ENCODE data around the gene MPPE1.

GRCh38 chr18:11839556-11839955 lies 68.6 kb downstream of the MPPE1 start:
- TF ChIP-seq EZH2phosphoT487 (IDR thresholded peaks at IDR 0.05; ENCODE audit: low read depth, severe bottlenecking, unreplicated experiment) (no peak), CTCF (IDR thresholded peaks at IDR 0.05; ENCODE audit: poor library complexity) (no peak)

All from hepatocyte (in vitro differentiated cells).